GM12878 (cell line): ENCODE data around the gene IL1RL1. TPM values are rescaled to one million over a fixed set of nuclear protein-coding genes. Genes with fewer than 3 reads are reported as not detected.

Source experiments
- ATAC-seq: fragments of 200-7000 bp; cut with Tn5 transposase; 3 replicates; pipeline ENCODE4 v1.9.1; 2020; ENCODE audit warnings: mild to moderate bottlenecking, moderate library complexity
- BruUV-seq: library from RNA; stranded (reverse); fragments of 400-500 nt; replicated peaks from 2 replicates; lab custom pipeline; 2021; lab: Mats Ljungman, UMichigan
- CTCF ChIA-PET: fragments of 300-600 bp; sonication (Branson Sonifier 250); formaldehyde crosslinking; extraction: SDS; loops from one replicate; lab custom pipeline; 2021; ENCODE audit warnings: inconsistent platforms; lab: Yijun Ruan, JAX
- POLR2A ChIA-PET: fragments of 350-600 bp; formaldehyde crosslinking; extraction: SDS; loops from one replicate; lab custom pipeline; 2021; ENCODE audit warnings: inconsistent platforms; lab: Charles Lee
- RAD21 ChIA-PET: fragments of 300-600 bp; sonication (Branson Sonifier 250); formaldehyde crosslinking; loops from one replicate; lab custom pipeline; 2023; ENCODE audit warnings: antibody characterized with exemption; ENCODE audit not compliant: unreplicated experiment; lab: Charles Lee
- SMC1A ChIA-PET: fragments of 300-600 bp; sonication (Branson Sonifier 250); formaldehyde crosslinking; loops from one replicate; lab custom pipeline; 2023; ENCODE audit not compliant: unreplicated experiment, uncharacterized antibody; lab: Charles Lee
- DNase-seq: peaks from one replicate; pipeline ENCODE4 v3.0.0-alpha.2; 2011; ENCODE audit warnings: low read depth, low spot score
- FAIRE-seq: peaks from 3 replicates; lab custom pipeline; 2011; peaks lifted over from hg19 to GRCh38; lab: Jason Lieb, UNC
- H2AFZ ChIP-seq: 2 replicates; pipeline ENCODE4 v1.6.0; 2011; ENCODE audit warnings: low read depth, low read length, control low read depth; ENCODE audit not compliant: control insufficient read depth
- H3K27ac ChIP-seq: 2 replicates; pipeline ENCODE4 v1.5.1; 2011; ENCODE audit warnings: control low read depth; ENCODE audit not compliant: control insufficient read depth, insufficient read depth
- H3K27me3 ChIP-seq, 2 experiments: replicated peaks in 1 of 2; 2 replicates each; pipeline versions ENCODE4 v1.6.0 to v1.6.1; 2011; ENCODE audit warnings: low read length in 1 of 2; ENCODE audit not compliant: control insufficient read depth in 2 of 2, insufficient read depth in 2 of 2
- H3K36me3 ChIP-seq, 2 experiments: 2 replicates each; pipeline ENCODE4 v1.5.1; 2011; ENCODE audit warnings: low read length in 1 of 2; ENCODE audit not compliant: control insufficient read depth in 2 of 2, insufficient read depth in 2 of 2
- H3K4me1 ChIP-seq: 2 replicates; pipeline ENCODE4 v1.6.1; 2011; ENCODE audit warnings: mild to moderate bottlenecking, low read length, moderate library complexity, mixed read lengths; ENCODE audit not compliant: control insufficient read depth, insufficient read depth
- H3K4me2 ChIP-seq: 2 replicates; pipeline ENCODE4 v1.6.0; 2011; ENCODE audit warnings: control low read depth; ENCODE audit not compliant: control insufficient read depth, insufficient read depth
- H3K4me3 ChIP-seq: fragments of 200-600 bp; sonication (generic); 2 replicates; pipeline ENCODE4 v1.5.1; 2016
- H3K79me2 ChIP-seq: 2 replicates; pipeline ENCODE4 v1.6.0; 2011; ENCODE audit warnings: low read length; ENCODE audit not compliant: control insufficient read depth, insufficient read depth
- H3K9ac ChIP-seq: 2 replicates; pipeline ENCODE4 v1.8.0; 2011; ENCODE audit warnings: low read length, control low read depth, mixed read lengths; ENCODE audit not compliant: control insufficient read depth, insufficient read depth
- H3K9me3 ChIP-seq: replicated peaks from 3 replicates; pipeline ENCODE4 v1.5.1; 2011; ENCODE audit warnings: mild to moderate bottlenecking, low read length; ENCODE audit not compliant: control insufficient read depth, insufficient read depth
- H4K20me1 ChIP-seq: 2 replicates; pipeline ENCODE4 v1.6.0; 2011; ENCODE audit not compliant: control insufficient read depth, insufficient read depth
- ASH2L ChIP-seq: fragments of 300-600, 200-600 bp; sonication (generic); IDR thresholded peaks from 2 replicates; pipeline ENCODE4 v1.6.1; 2017; ENCODE audit warnings: low read depth, mild to moderate bottlenecking, borderline replicate concordance
- CBX5 ChIP-seq: sonication (generic); IDR thresholded peaks from 2 replicates; pipeline ENCODE4 v1.6.1; 2016; ENCODE audit warnings: low read depth, moderate library complexity, mild to moderate bottlenecking, inconsistent platforms
- GABPA ChIP-seq: IDR thresholded peaks from 2 replicates; pipeline ENCODE4 v1.6.1; 2014; ENCODE audit warnings: antibody characterized with exemption, low read depth, mild to moderate bottlenecking, inconsistent platforms
- HDGF ChIP-seq: fragments of 450-650 bp; IDR thresholded peaks from 2 replicates; pipeline ENCODE4 v1.6.1; 2016; ENCODE audit warnings: antibody characterized with exemption
- IRF3 ChIP-seq: fragments of 450-650 bp; IDR thresholded peaks from 2 replicates; pipeline ENCODE4 v1.6.1; 2014; ENCODE audit warnings: mild to moderate bottlenecking
- LARP7 ChIP-seq: fragments of 450-650 bp; IDR thresholded peaks from 2 replicates; pipeline ENCODE4 v1.6.1; 2017; ENCODE audit warnings: mild to moderate bottlenecking
- MEF2A ChIP-seq: IDR thresholded peaks from 2 replicates; pipeline ENCODE4 v1.6.1; 2011; ENCODE audit warnings: low read depth, mild to moderate bottlenecking, low read length, moderate library complexity; ENCODE audit not compliant: insufficient read depth
- MTA2 ChIP-seq: fragments of 450-650 bp; IDR thresholded peaks from 2 replicates; pipeline ENCODE4 v1.6.1; 2016; ENCODE audit warnings: low read depth, mild to moderate bottlenecking, moderate library complexity
- MXI1 ChIP-seq: fragments of 150-350 bp; IDR thresholded peaks from 2 replicates; pipeline ENCODE4 v1.6.1; 2011; ENCODE audit warnings: low read depth, mild to moderate bottlenecking, inconsistent platforms, low read length, improper control_type of control experiment
- PBX3 ChIP-seq: IDR thresholded peaks from 2 replicates; pipeline ENCODE4 v1.6.1; 2011; ENCODE audit warnings: mild to moderate bottlenecking, low read depth, low read length, moderate library complexity; ENCODE audit not compliant: insufficient replicate concordance
- POLR2A ChIP-seq: IDR thresholded peaks from 2 replicates; pipeline ENCODE4 v1.6.1; 2011; ENCODE audit warnings: low read depth, mild to moderate bottlenecking, low read length
- RELA ChIP-seq: fragments of 450-650 bp; IDR thresholded peaks from 2 replicates; pipeline ENCODE4 v1.8.0; 2014; ENCODE audit warnings: borderline replicate concordance; ENCODE audit not compliant: partially characterized antibody
- SIX5 ChIP-seq: IDR thresholded peaks from 2 replicates; pipeline ENCODE4 v1.6.1; 2011; ENCODE audit warnings: mild to moderate bottlenecking, low read depth, low read length, moderate library complexity; ENCODE audit not compliant: severe bottlenecking
- TCF12 ChIP-seq: IDR thresholded peaks from 2 replicates; pipeline ENCODE4 v1.6.1; 2011; ENCODE audit warnings: low read depth, mild to moderate bottlenecking, low read length
- ZNF207 ChIP-seq: fragments of 450-650 bp; IDR thresholded peaks from 2 replicates; pipeline ENCODE4 v1.6.1; 2014; ENCODE audit warnings: antibody characterized with exemption, mild to moderate bottlenecking, borderline replicate concordance
- ZSCAN29 ChIP-seq: fragments of 450-650 bp; IDR thresholded peaks from 2 replicates; pipeline ENCODE4 v1.6.1; 2017; ENCODE audit warnings: mild to moderate bottlenecking, moderate library complexity
- ZZZ3 ChIP-seq: IDR thresholded peaks from 2 replicates; pipeline ENCODE4 v1.6.1; 2011; ENCODE audit warnings: low read depth; ENCODE audit not compliant: control insufficient read depth, insufficient read length
- in situ Hi-C: fragments of 300-500 bp; cut with MboI; formaldehyde crosslinking; loops from 9 replicates; pipeline ENCODE4 v1.14.3; 2018; ENCODE audit warnings: mixed read lengths
- intact Hi-C: fragments of 100-400 bp; cut with micrococcal nuclease; formaldehyde crosslinking; loops from one replicate; pipeline ENCODE4 v1.14.2; 2022; ENCODE audit not compliant: unreplicated experiment
- polyA plus RNA-seq, 11 experiments: library from polyadenylated mRNA; depleted of rRNA in 4 of 11; unstranded in 6 of 11; stranded (reverse) in 5 of 11; fragments of >200 nt; fragmentation: Nextera tagmentation in 4 of 11; fragmentation: Illumina TruSeq in 1 of 11; extraction: Ambion mirVana in 4 of 11; extraction: Trizol in 1 of 11; gene quantifications; 1 replicate in 1 of 11; 2 replicates in 10 of 11; pipeline versions ENCODE4 v1.2.1 to v1.2.3, GENCODE V29; 2011 to 2016; ENCODE audit warnings: inconsistent platforms in 2 of 11, missing spikeins in 2 of 11, low read depth in 1 of 11
- total RNA-seq, 4 experiments: library from RNA; depleted of rRNA in 3 of 4; stranded (reverse); fragments of >200 nt in 3 of 4; fragmentation: Illumina TruSeq in 1 of 4; extraction: Trizol in 1 of 4; gene quantifications; 2 replicates each; pipeline versions ENCODE4 v1.2.1 to v1.2.3, GENCODE V29; 2013 to 2021

Gene IL1RL1
- total and polyA plus RNA-seq, 10 of the 15 experiments (the other 5 are each of a cell fraction or from before 2014, with no cell fraction given), result 0.08 to 0.18 TPM; not detected in 8

- Histone ChIP-seq H3K79me2 (no peaks in the 10 kb centered on the region), H3K4me1 (no peaks in the 10 kb centered on the region), H3K9me3 (no peaks in the 10 kb centered on the region), H3K27me3 (no peaks in the 10 kb centered on the region; a peak in 3 of 4 replicates), H2AFZ (no peak overlapping the region), H3K9ac (no peak overlapping the region), H4K20me1 (no peaks in the 10 kb centered on the region), H3K4me3 (no peak overlapping the region), H3K27ac (no peak overlapping the region), H3K36me3 (no peaks in the 10 kb centered on the region), H3K4me2 (no peak overlapping the region)
- ChIA-PET SMC1A (no interaction called here), CTCF (interaction anchor here (1.6 kb wide), 1 partner anchor 146 kb away, joined by 4 read pairs; no protein-coding TSS in a partner anchor), RAD21 (interaction anchor here (0.9 kb wide), 1 partner anchor 30 kb away, joined by 3 read pairs; no protein-coding TSS in a partner anchor), POLR2A (no interaction called here)
- no peak for DNase-seq
- no TSS peak for BruUV-seq
- in situ Hi-C loops (no loop called here), intact Hi-C loops (no loop called here)
- TF ChIP-seq POLR2A, result no peak
- TF ChIP-seq RELA, result no peak
- no peak for TF ChIP-seq ZZZ3
- TF ChIP-seq PBX3, result no peak
- TF ChIP-seq LARP7, result no peak
- TF ChIP-seq SIX5, result no peak
- TF ChIP-seq ZNF207, result no peak
- TF ChIP-seq MEF2A, result no peak
- no peak for TF ChIP-seq MXI1
- TF ChIP-seq ASH2L, result no peak
- no peak for TF ChIP-seq MTA2
- no peak for TF ChIP-seq GABPA
- TF ChIP-seq IRF3, result no peak
- TF ChIP-seq CBX5, result no peak
- TF ChIP-seq ZSCAN29, result no peak
- no peak for TF ChIP-seq HDGF
- no peak for TF ChIP-seq TCF12
- no peak for FAIRE-seq
- ATAC-seq, result no peak
These were observed 14.9 kb upstream of the IL1RL1 start for GRCh38 chr2:102296449-102296848.
